ENCODE measurements around the gene DFFA.
"Not testable (repeated sequence)": the region's sequence is repeated elsewhere in the genome, so short reads cannot be mapped to it uniquely, and the experiment has no call there.

Gene DFFA

DNA sequence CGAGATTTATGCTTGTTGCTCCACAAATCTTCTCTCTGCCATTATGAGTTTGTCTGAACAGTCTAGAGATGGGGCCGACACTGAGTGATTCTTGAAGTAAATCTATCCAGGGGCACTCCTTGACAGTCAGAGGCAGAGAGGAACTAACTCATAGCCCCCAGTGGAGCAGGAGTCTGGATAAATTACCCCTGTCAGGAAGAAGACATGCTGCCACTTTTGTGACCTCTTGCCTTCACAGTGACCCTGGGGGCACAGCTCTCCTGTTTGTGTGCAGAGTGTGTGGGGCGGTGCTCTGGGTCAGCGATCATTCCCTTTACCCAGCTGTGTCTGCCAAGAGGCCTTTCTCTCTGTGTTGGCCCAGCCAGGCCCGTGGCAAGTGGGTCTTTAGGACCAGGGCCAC, 31.9 kb upstream of the DFFA start:
- no peak for DNase-seq

DNA sequence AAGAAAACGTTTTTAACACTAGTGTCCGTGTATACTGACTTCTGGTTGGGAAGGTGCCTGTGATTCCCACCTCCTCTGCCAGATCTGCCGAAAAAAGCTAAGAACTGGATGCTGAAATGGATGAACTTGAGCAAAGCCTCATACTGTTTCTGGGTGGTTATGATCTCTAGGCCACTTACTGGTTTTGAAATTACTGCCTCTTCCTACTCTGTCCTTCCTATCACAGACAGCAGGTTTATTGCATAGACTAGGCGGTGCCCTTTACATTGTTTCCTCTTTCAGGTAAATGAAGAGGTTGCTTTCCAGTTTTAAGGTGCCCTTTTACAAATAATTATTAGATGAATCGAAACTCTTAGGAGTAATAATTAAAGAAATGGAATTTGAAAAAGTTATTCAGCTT, 29.9 kb upstream of the DFFA start:
- no peak for DNase-seq

DNA sequence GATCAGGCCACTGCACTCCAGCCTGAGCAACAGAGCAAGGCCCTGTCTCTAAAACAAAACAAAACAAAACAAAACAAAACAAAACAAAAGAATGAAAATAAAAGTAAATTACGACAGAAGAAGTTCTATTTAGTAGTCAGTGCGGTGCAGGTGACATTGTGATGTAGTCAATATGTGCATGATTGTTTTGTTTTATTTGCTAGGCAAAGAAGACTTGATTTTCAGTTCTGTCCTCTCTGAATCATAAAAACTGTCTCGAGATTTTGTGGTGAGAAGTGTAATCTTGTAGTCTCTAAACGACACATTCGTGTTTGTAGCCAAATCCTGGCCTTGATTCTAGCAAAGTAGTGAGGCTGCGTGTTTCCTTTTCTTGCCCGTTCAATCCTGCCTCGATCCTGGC, 25.9 kb upstream of the DFFA start:
- DNase-seq = no peak

DNA sequence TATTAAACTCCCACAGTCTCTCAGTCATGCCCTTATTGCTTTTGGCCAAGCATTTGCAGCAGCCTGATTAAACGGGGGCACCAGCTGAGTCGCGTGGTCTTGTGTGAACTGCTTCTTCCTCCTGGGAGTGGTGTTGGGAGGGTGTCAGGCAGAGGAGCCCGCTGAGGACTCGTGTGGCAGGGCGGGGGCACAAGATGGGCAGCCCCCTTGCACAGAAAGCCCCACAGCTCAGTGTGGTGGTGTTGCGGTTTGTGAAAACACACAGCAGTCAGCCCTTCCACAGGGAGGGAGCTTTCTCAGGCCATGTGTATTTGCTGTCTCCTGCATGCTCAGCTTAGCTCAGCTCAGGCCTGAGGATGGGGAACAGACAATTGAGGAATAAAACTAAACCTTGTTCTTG, 24.8 kb upstream of the DFFA start:
- no peak for DNase-seq

DNA sequence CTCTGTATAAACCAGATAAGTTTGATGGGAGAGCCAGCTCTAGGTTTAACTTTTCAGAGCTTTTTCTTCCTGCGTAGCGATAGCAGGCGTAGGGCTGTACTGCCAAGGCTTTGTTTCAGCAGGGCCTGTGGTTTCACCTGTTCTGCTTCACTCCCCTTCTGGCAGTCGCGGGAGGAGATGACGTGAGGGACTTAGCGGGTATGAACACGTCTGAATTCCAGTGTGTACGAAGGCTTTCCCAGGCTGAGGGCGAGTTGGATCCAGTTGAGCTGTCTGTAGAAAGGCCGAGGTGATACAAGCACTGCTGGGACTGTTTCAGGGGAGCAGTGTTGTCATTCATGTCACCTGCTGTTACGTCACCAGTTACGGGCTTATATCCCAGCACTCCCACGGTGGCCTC, 23.6 kb upstream of the DFFA start:
- DNase-seq = no peak

DNA sequence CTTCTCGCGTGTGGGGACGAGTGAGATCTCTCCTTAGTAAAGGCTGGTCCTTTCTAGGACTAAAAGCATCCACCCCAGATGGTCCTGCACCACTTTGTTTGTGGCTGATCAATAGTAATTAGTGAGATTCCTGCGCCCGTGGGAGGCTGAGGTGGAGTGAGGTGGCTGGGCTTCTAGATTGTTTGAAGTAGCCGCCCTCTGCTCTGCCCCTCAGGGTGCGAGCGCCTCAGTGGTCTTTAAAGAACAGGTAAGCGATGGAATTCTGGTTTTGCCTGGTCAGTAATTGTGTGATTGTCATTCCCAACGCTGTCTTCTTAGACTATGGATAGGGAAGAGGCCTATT, 23.1 kb upstream of the DFFA start:
- no peak for DNase-seq

DNA sequence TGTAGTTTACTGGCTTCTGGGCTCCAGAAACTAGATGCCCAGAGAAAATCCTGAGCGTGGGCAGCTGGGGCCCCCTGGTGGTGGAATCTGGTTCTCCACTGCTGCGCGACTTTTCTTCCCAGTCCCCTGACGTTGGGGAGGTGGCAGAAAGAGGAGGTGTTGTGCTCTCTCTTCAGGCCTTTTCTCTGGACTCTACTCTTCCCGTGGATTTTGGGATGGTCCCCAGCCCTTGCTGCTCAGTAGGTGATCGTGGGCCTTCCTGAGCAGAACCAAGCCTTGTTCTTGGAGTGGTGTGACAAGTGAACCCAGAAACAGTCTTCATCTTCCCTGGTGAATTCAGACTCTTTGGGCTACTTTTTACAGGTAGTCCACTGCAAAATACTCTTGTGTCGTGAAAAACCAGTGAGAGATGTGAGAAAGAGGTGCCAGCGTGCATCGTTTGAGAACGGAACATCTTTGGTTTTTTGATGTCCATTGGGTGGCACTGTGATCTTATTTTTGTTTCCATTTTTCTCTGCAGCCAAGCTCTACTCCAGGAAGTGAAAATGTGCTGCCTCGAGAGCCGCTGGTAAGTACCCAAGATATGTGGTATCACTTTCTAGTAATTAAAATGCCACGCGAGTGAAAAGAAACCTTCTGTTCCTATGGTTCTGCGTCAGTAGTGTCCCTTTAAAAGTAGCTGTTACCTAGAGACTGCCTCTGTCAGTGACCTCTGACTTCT, 22.6 kb upstream of the DFFA start:
- DNase-seq = peak; percentile 50

DNA sequence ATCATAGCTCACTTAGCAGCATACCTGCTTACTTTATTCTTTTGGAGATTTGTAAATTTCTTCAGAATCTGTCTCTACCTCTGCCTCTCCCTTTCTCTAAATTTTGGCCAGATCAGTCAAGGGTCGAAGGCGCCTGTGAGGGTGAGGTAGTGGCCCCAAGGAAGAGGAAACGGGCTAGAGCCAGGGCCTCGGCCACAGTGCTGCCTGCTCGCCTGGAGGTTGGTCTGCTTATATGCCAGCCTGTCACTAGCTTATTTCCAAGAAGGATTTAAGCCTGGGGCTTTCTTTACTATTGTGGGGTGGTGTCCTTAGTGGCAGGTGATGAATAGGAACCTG, 22.1 kb upstream of the DFFA start:
- DNase-seq = no peak

DNA sequence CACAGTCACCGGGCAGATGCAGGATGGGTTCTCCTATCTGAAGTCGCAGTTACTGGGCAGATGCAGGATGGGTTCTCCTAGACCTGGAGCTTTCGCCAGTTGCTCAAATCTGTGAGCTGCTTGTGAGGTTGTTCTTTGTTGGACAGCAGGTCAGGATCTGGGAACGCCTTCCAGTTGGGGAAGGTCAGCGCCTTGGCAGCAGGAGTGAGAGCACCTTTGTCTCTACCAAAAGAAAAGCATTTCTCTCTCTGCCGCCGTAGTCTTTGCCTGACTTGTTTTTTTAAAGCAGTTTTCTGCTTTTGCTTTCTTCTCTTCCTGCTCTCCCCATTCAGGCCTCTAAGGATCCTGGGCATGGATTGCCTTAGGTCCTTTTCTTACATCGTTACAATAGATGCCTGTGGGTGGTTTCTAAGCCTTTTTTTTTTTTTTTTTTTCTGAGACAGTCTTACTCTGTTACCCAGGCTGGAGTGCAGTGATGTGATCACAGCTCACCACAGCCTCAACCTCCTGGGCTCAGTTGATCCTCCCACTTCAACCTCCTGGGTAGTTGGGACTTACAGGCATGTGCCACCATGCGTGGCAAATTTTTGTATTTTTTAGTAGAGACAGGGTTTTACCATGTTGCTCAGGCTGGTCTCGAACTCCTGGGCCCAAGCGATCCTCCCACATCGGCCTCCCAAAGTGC, 18.1 kb upstream of the DFFA start:
- DNase-seq = no peak

DNA sequence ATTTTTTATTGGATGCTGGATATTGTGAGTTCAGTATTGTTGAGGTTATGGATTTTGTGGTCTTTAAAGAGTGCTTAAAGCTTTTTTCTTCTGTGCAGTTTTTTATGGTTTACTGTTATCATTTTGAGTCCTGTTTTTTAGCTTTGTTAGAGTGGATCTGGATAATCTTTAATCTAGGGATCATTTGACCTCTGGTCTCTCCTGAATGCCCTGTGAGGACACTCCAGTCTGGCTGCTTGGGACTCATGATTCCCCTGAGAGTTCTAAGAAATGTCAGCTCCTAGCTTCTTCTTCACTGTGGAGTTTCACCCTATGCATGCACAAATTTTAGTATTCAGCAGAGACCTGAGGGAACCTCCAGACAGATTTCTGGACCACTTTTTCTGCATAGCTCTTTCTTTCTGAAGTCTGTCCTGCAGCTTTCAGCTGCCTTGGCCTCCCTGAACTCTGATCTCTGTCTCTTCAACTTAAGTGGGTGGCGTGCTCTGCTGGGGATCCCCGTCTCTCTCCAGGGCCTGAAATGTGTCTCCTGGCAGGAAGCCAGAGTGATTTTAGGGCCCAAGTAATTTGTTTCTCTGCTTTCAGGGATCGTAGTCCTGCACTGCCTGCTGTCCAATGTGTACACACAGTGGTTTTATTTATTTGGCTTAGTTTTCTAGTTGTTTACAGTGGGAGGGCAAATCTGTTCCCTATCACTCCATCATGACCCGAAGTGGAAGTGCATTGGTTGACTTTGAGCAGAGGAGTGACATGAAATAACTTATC, 17.1 kb upstream of the DFFA start:
- peak; percentile 6 for DNase-seq

DNA sequence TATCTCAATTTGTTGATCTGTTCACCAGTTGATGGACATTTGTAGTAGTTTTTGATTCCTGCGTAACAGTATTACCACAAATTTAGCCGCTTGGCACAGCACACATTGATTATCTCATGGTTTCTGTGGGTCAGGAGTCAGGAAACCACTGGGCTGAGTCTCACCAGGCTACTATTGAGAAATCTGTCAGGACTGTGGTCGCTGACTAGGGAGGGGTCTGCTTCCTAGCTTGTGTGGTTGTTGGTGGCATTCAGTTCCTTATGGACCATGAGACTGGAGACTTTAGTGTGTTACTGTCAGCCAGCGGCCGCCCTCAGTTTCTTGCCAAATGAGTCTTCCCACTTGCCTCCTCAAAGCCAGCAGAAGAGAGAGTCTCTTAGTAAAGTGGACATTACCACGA, 12.2 kb upstream of the DFFA start:
- DNase-seq = no peak

DNA sequence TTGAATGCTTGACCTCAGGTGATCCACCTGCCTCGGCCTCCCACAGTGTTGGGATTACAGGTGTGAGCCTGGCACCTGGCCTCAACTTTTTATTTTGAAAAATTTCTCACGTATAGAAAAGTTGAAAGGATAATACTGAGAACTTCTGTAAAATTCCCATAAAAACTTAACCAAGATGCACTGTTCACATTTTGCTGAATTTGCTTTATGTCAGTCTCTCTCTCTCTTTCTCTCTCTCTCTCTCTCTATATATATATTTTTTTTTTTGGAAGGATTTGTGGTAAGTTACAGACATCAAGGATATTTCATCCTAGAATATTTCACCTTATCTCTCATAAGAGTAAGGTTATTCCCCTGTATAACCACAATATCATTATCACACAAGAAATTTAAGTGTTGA, 8.3 kb upstream of the DFFA start:
- DNase-seq = no peak

DNA sequence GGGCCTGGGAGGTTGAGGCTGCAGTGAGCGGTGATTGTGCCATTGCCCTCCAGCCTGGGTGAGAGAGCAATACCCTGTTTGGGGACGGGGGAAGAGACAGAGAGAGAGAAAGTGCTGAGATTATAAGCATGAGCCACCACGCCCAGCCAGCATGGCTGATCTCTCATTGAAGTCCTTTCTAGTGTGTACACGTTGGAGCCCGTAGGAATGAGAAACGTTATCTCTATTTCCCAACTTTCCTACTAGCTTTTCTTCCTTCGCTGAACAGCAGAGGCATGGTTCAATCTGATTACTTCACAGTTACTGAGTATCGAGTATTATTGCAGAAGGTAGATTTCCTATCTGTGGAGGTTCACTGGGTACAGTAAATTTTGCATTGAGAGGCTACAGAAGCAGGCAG, 7.0 kb upstream of the DFFA start:
- no peak for DNase-seq

DNA sequence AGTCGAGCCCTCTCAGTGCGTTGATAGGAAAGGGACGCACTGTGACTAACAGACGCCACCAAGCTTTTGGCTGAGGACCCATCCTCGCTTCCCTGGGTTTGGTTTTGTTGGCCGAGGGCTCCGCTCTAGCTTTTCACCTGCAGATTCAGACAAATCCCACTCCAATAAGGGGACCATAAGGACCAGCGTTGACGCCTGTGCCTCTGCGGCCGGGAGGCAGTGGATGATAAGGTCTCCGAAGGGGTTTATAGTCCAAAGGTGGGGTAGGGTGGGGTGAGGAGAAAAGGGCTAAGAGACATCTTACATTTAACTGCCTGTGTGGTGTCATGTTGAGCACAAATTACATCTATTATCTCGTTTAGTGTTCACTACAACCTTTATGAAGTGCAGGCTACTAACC, 3.2 kb upstream of the DFFA start:
- DNase-seq = peak; percentile 20

DNA sequence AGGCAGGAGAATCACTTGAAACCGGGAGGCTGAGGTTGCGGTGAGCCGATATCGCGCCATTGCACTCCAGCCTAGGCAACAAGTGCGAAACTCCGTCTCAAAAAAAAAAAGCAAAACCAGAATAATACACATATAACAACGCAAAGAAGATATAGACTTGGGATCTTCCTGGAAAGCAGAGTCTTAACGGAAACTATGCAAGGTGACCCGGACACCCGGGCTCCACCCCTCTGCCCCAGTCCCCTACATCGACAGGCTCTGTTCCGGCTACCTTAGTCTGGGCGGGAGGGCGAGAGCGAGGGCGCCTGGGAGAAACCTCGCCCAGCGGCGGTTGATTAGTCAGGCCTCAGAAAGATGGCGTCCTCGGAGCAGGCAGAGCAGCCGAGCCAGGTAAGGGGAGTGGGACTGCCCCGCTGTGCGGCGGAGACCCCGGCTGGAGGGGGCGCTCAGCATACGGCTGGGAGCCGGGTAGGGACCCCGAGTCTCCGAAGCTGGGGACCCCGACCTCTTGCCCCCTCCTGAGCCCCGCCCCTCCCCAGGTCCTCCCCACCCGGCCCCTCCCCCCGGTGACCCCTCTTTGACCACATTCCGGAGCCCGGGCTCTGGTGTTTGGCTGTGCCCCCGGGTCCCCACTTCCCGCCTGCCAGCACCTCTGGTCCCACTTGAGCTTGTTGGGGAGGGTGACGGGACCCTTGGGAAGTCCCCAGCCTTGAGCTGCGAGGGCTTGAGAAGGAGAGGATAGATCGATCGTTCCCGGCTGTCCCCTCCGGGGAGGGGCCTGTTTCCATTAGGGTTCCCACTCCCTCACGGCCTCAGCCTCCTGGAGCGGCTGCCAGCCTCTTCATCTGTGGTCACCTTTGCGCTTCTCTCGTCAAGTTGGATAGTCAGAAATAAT, 2.5 kb upstream of the DFFA start, which contains the start of gene PEX14:
PEX14 (plus strand) TSS at position 338 of the 895 bp plus-strand sequence; CDS start at position 355, 17 bp downstream.
- peak; percentile 87 for DNase-seq

DNA sequence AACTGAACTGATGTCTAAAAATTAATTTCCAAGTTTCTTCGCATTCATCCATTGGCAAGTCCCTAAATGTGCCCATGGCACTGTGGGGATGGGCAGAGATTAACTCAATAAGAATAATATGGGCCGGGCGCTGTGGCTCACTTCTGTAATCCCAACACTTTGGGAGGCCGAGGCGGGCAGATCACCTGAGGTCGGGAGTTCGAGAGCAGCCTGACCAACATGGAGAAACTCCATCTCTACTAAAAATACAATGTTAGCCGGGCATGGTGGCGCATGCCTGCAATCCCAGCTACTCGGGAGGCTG, 1.9 kb upstream of the DFFA start:
- DNase-seq = not testable (repeated sequence)

DNA sequence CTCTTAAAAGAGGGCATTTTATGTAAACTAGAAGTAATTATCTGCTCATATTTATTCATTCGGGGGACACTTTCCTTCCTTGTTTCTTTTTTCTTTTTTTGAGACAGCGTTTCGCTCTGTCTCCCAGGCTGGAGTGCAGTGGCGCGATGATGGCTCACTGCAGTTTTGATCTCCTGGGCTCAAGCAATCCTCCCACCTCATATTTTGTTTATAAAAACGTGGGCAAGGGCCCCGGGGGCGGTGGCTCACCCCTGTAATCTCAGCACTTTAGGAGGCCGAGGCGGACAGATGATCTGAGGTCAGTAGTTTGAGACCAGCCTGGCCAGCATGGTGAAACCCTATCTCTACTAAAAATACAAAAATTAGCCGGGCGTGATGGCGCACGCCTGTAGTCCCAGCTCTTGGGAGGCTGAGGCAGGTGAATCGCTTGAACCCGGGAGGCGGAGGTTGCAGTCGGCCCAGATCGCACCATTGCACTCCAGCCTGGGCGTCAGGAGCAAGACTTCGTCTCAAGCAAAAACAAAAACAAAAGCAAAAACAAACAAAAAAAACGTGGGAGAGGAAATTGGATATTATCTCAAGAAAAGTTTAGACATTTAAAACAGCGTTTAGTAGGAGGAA, 926 bp upstream of the DFFA start:
- DNase-seq = no peak

DNA sequence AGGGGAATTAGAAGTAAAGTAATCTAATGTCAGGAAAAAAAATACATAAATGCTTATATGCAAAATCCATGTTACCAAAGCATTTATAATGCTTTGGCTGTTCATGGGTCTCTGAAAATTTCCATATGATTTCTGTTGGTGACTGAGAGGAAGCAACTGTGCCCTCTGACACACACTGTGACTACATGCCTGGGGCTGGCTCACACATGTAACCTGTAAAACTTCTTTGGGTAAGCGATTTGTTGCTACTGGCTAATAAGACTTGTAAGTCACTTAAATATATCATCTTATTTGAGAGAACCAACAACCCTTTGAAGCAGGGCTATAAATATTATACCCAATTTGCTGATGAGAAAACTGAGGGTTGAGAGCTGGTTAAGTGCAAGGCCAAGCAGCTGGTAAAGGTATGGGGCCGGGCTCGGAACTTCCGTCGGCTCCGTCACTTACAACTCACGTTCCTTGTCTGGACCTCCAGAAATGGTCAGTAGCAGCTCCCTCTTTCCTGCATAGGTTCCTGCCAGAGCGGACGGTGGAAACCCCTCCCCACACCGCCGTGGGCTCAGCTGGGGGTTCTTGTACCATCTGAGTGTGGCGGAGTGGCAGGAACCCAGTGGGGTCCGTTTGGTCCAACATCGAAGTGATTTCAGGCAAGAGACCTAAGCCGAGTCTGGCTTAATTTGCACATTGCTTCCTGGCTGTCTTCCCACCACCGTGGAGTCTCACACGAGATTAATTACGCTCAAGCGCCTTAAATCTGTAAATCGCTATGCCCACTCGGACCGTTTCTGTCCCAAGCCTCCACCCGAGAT, 714 bp downstream of the DFFA start:
- DNase-seq = no peak

DNA sequence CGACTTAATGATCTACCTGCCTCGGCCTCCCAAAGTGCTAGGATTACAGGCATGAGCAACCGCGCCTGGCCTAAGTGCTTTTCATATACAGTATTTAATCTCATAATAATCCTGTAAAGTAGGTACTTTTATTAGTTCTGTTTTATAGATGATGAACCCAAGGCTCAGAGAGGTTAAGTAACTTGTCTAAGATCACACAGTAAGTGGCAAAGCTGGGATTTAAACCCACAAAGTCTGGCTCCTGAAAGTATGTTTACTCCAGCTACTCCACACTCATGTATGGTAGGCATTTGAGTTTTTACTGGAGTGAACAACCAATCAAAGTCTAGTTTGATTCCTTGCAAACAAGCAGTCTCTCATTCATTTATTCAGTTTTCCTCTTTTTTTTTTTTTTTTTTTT, 2.3 kb downstream of the DFFA start:
- DNase-seq = no peak

DNA sequence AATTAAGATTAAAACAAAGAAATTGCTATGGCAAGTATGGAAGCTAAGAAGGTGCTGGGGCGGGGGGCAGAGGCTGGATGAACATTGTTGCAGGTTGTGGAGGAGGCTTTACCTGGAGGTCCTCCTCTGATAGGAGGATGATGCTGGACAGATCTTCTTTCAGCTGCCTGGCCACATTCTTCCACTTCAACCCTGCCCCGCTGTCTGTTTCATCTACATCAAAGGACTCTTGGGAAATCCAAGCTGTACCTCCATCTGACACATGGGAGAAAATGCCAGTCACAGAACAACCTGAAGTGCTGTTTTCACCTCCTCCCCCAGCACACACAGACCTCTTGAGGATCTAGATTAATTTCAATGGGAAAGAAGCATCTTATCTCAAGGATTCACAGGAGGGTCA, 5.3 kb downstream of the DFFA start:
- DNase-seq = no peak

DNA sequence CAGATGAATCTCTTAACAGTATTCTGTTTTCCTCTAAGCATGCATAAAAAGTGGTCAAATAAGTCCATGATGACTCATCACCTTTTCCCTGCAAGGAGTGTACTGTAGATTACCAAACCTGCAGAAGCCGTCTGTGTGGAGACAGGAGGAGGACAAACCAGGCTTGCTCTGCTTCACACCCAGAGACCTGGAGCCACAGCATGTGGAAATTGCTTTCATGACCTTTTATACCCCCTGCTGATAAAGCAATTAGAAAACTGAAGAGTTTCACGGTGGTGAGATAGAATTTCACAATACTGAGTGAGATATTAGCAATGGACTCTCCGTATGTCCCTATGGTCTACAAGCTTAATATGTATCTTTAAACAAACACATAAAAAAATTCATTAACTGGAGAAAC, 13.1 kb downstream of the DFFA start:
- DNase-seq = no peak

DNA sequence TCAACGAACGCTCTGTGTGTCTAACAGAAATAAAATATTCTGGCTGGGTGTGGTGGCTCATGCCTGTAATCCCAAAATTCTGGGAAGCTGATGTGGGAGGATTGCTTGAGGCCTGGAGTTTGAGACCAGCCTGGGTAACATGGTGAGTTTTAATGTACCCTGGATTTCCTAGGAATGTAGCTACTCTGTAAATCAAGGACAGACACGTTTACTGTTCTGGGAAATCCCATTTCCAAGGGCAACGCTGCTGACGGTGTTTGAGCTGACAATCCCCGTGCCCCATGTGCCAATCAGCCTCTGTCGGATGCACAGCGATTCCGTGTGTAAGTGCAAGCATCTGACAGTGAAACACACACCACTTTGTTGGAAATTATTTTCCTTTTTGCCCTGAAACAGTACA, 14.5 kb downstream of the DFFA start:
- no peak for DNase-seq

Data from NCI-H1105 (cell line).